Measurements from ENCODE around the gene NR6A1.

DNA sequence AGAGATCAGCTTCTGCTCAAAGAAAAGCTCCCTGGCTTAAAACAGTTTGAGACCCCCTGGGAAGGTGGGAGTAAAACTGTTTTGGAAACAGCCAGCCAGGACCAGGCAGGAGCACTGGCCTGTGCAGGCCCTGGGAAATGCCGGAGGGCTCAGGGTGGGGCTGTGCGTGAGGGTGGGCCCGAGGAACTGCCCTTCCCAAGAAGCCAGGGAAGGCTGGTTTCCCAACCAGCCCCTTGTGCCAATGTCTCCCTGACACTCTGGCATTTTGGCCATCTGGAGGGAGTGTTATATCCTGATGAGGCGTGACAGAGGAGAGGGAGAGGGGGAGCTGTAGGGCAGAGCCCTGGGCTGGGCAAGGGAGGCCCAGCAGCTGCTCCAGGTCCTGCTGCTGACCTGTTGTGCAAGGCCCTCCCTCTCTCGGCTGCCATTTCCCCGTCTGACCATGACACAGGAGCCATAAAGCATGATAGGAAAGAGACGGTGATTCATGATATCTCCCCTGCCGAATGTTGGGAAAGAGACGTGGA, 22.0 kb upstream of the NR6A1 start:
- TF ChIP-seq POLR2AphosphoS5 (IDR thresholded peaks at IDR 0.05; ENCODE audit: low read depth, low read length) (no peak), POLR2A (IDR thresholded peaks at IDR 0.05; ENCODE audit: low read depth, low read length) (no peak), TAF1 (IDR thresholded peaks at IDR 0.05; ENCODE audit: borderline replicate concordance, low read depth, low read length) (no peak)

Measured in GM12892 (cell line).